Skin epidermis (tissue), 12 donors: ENCODE results near the gene RSPH10B2.
"Not testable (repeated sequence)": the region's sequence is repeated elsewhere in the genome, so short reads cannot be mapped to it uniquely, and the experiment has no call there.

Experiments
- H3K27ac ChIP-seq, 21 experiments: fragments of 200-600 bp; sonication (generic) in 11 of 21; one replicate each; pipeline ENCODE4 v1.5.0; 2020; ENCODE audit warnings: mild to moderate bottlenecking in 3 of 21, inconsistent platforms in 2 of 21, moderate library complexity in 2 of 21
- H3K4me3 ChIP-seq, 7 experiments: fragments of 200-600 bp; sonication (generic) in 2 of 7; one replicate each; pipeline ENCODE4 v1.5.0; 2020; ENCODE audit warnings: inconsistent platforms in 2 of 7, mild to moderate bottlenecking in 2 of 7, moderate library complexity in 1 of 7

Gene RSPH10B2

GRCh38 chr7:6833636-6834035 is 79.7 kb downstream of the RSPH10B2 start:
- Histone ChIP-seq H3K27ac (no peak overlapping the region), H3K4me3 (no peak overlapping the region)

GRCh38 chr7:6835521-6835920 is 81.6 kb downstream of the RSPH10B2 start:
- H3K27ac ChIP-seq, H3K4me3 ChIP-seq: not testable (repeated sequence)

- H3K27ac ChIP-seq, H3K4me3 ChIP-seq: not testable (repeated sequence)
Observed at GRCh38 chr7:6837081-6837480, 83.2 kb downstream of the RSPH10B2 start.

- H3K4me3 ChIP-seq, H3K27ac ChIP-seq: not testable (repeated sequence)
Observed at GRCh38 chr7:6842278-6842921, 88.5 kb downstream of the RSPH10B2 start.

GRCh38 chr7:6843092-6843491 is 89.2 kb downstream of the RSPH10B2 start:
- H3K4me3 ChIP-seq, H3K27ac ChIP-seq: not testable (repeated sequence)

GRCh38 chr7:6843654-6844053 is 89.8 kb downstream of the RSPH10B2 start:
- H3K4me3 ChIP-seq, H3K27ac ChIP-seq: not testable (repeated sequence)

- H3K27ac ChIP-seq, H3K4me3 ChIP-seq: not testable (repeated sequence)
Observed at GRCh38 chr7:6845971-6846449, 92.1 kb downstream of the RSPH10B2 start.

- not testable (repeated sequence) for H3K27ac ChIP-seq, H3K4me3 ChIP-seq
Observed at GRCh38 chr7:6847751-6848150, 93.8 kb downstream of the RSPH10B2 start.
